Stimulated activated naive CD4-positive, alpha-beta T cell treated with Interleukin-2 at 50 U/mL for 16 hours (primary cell): ENCODE data around the gene KCNK7.
"Not testable (repeated sequence)": the region's sequence is repeated elsewhere in the genome, so short reads cannot be mapped to it uniquely, and the experiment has no call there.

Source experiments
- DNase-seq: peaks from one replicate; lab custom pipeline; 2025; lab: John Stamatoyannopoulos, UW

KCNK7 gene

GRCh38 chr11:65595543-65596281 is at the start of gene KCNK7:
Gene KCNK7, minus strand, starts transcription at chr11:65595800. Its CDS starts 28 bp downstream, at chr11:65595772.
- DNase-seq, result no peak

- DNase-seq, result no peak
These were observed 49.2 kb upstream of the KCNK7 start for GRCh38 chr11:65644837-65645236.

GRCh38 chr11:65643971-65644370 is 48.4 kb upstream of the KCNK7 start:
- peak; percentile 14 for DNase-seq

- no peak for DNase-seq
These were observed 46.5 kb upstream of the KCNK7 start for GRCh38 chr11:65642014-65642671.

- DNase-seq, result no peak
These were observed 45.9 kb upstream of the KCNK7 start for GRCh38 chr11:65641297-65642013.

- peak; percentile 11 for DNase-seq
These were observed 45.1 kb upstream of the KCNK7 start for GRCh38 chr11:65640483-65641296.

- DNase-seq, result peak; percentile 37
These were observed 44.3 kb upstream of the KCNK7 start for GRCh38 chr11:65639623-65640482.

GRCh38 chr11:65639228-65639597 is 43.6 kb upstream of the KCNK7 start:
- not testable (repeated sequence) for DNase-seq

- peak; percentile 54 for DNase-seq
These were observed 42.3 kb upstream of the KCNK7 start, which contains the start of gene SIPA1 for GRCh38 chr11:65637794-65638419. Gene SIPA1, plus strand, starts transcription at chr11:65638101. Its CDS starts 2,821 bp downstream, at chr11:65640922.

GRCh38 chr11:65637032-65637557 is 41.5 kb upstream of the KCNK7 start:
- DNase-seq, result no peak

GRCh38 chr11:65636108-65637031 is 40.8 kb upstream of the KCNK7 start:
- DNase-seq, result no peak

- DNase-seq, result no peak
These were observed 39.5 kb upstream of the KCNK7 start for GRCh38 chr11:65634905-65635731.

- DNase-seq, result no peak
These were observed 38.8 kb upstream of the KCNK7 start for GRCh38 chr11:65634440-65634839.

- DNase-seq, result no peak
These were observed 38.5 kb upstream of the KCNK7 start for GRCh38 chr11:65634109-65634436.

GRCh38 chr11:65633390-65634108 is 37.9 kb upstream of the KCNK7 start:
- no peak for DNase-seq

GRCh38 chr11:65630215-65630614 is 34.6 kb upstream of the KCNK7 start:
- no peak for DNase-seq

- no peak for DNase-seq
These were observed 34.0 kb upstream of the KCNK7 start for GRCh38 chr11:65629579-65629978.

GRCh38 chr11:65627202-65627601 is 31.6 kb upstream of the KCNK7 start:
- no peak for DNase-seq
